HepG2 (cell line): ENCODE results near the gene SAA1. TPM values are rescaled to one million over a fixed set of nuclear protein-coding genes. Genes with fewer than 3 reads are reported as not detected.
A peak's percentile ranks its signal among the peaks of the same experiment; 100 is the strongest.

Source experiments
- ASH2L ChIP-seq: fragments of 300-600, 200-600 bp; sonication (generic); IDR thresholded peaks from 2 replicates; pipeline ENCODE4 v1.7.0; 2017; ENCODE audit warnings: low read depth, mild to moderate bottlenecking, moderate library complexity, mixed read lengths, low read length; ENCODE audit not compliant: insufficient read length
- BRCA1 ChIP-seq: sonication (generic); formaldehyde crosslinking; IDR thresholded peaks from 2 replicates; pipeline ENCODE4 v1.4.0; 2020; ENCODE audit warnings: missing genetic modification reagents
- BRD4 ChIP-seq: sonication (generic); formaldehyde crosslinking; IDR thresholded peaks from 2 replicates; pipeline ENCODE4 v1.4.0; 2020; ENCODE audit warnings: missing genetic modification reagents
- CREM ChIP-seq, 2 experiments: sonication (generic) in 1 of 2; formaldehyde crosslinking in 1 of 2; IDR thresholded peaks; 2 replicates each; pipeline versions ENCODE4 v1.4.0 to v1.6.1; 2016 to 2020; ENCODE audit warnings: antibody characterized with exemption in 1 of 2, mild to moderate bottlenecking in 1 of 2, missing genetic modification reagents in 1 of 2
- FOXK1 ChIP-seq: sonication (generic); formaldehyde crosslinking; IDR thresholded peaks from 2 replicates; pipeline ENCODE4 v1.4.0; 2020; ENCODE audit warnings: low read depth, missing genetic modification reagents, borderline replicate concordance
- FOXO1 ChIP-seq: sonication (generic); formaldehyde crosslinking; IDR thresholded peaks from 2 replicates; pipeline ENCODE4 v1.4.0; 2020; ENCODE audit warnings: missing genetic modification reagents
- FOXP1 ChIP-seq, 2 experiments: fragments of 450-650 bp in 1 of 2; IDR thresholded peaks; 2 replicates each; pipeline ENCODE4 v1.6.1; 2017 to 2018; ENCODE audit warnings: antibody characterized with exemption in 1 of 2
- GATAD2A ChIP-seq: IDR thresholded peaks from 2 replicates; pipeline ENCODE4 v1.6.1; 2016
- HDAC1 ChIP-seq: sonication (generic); formaldehyde crosslinking; IDR thresholded peaks from 2 replicates; pipeline ENCODE4 v1.5.1; 2020; ENCODE audit warnings: mild to moderate bottlenecking, missing genetic modification reagents
- JUN ChIP-seq: sonication (generic); formaldehyde crosslinking; IDR thresholded peaks from 2 replicates; pipeline ENCODE4 v1.4.0; 2020; ENCODE audit warnings: mild to moderate bottlenecking, missing genetic modification reagents
- LCORL ChIP-seq, 2 experiments: fragments of 450-650 bp in 1 of 2; sonication (generic) in 1 of 2; formaldehyde crosslinking in 1 of 2; IDR thresholded peaks; 2 replicates each; pipeline versions ENCODE4 v1.5.0 to v1.6.1; 2017 to 2020; ENCODE audit warnings: antibody characterized with exemption in 1 of 2, missing genetic modification reagents in 1 of 2
- NR2F1 ChIP-seq, 2 experiments: fragments of 450-650 bp in 1 of 2; formaldehyde crosslinking in 1 of 2; IDR thresholded peaks; 2 replicates each; pipeline versions ENCODE4 v1.5.0 to v1.6.1; 2016 to 2020; ENCODE audit warnings: mild to moderate bottlenecking in 1 of 2, missing compliant biosample characterization in 1 of 2, missing genetic modification reagents in 1 of 2, moderate library complexity in 1 of 2
- RARA ChIP-seq: IDR thresholded peaks from 2 replicates; pipeline ENCODE4 v1.6.1; 2016; ENCODE audit warnings: missing genetic modification reagents, missing compliant biosample characterization
- RBFOX2 ChIP-seq: fragments of 200-400 bp; formaldehyde crosslinking; IDR thresholded peaks from 2 replicates; pipeline ENCODE4 v1.6.1; 2017; ENCODE audit warnings: low read depth, mild to moderate bottlenecking, low read length
- SALL1 ChIP-seq: sonication (generic); formaldehyde crosslinking; IDR thresholded peaks from 2 replicates; pipeline ENCODE4 v1.8.0; 2022; ENCODE audit warnings: mild to moderate bottlenecking, missing genetic modification reagents
- SAP130 ChIP-seq: IDR thresholded peaks from 2 replicates; pipeline ENCODE4 v1.6.1; 2016; ENCODE audit warnings: low read depth
- ZSCAN31 ChIP-seq: sonication (generic); formaldehyde crosslinking; IDR thresholded peaks from 2 replicates; pipeline ENCODE4 v1.5.0; 2020; ENCODE audit warnings: low read depth, mild to moderate bottlenecking, missing genetic modification reagents
- polyA plus RNA-seq, 8 experiments: library from polyadenylated mRNA; depleted of rRNA in 3 of 8; stranded (reverse) in 7 of 8; unstranded in 1 of 8; fragments of >200 nt; fragmentation: Illumina TruSeq in 4 of 8; extraction: Trizol in 4 of 8; gene quantifications; 2 replicates each; pipeline versions ENCODE4 v1.2.1 to v1.2.3, GENCODE V29; 2011 to 2016; ENCODE audit warnings: low read depth in 4 of 8, missing spikeins in 1 of 8, mixed read lengths in 1 of 8; ENCODE audit not compliant: insufficient read depth in 1 of 8
- total RNA-seq, 5 experiments: library from RNA; depleted of rRNA; stranded (reverse); fragments of >200 nt; fragmentation: Illumina TruSeq; extraction: Trizol; gene quantifications; 2 replicates each; pipeline ENCODE4 v1.2.3, GENCODE V29; 2016; ENCODE audit warnings: low read depth in 1 of 5
- TF ChIP-seq, protein P1 (sequence below): IDR thresholded peaks from 2 replicates; pipeline ENCODE4 v1.6.1; 2016; ENCODE audit warnings: low read depth, missing genetic modification reagents, missing compliant biosample characterization
- TF ChIP-seq, protein P2 (sequence below): sonication (generic); formaldehyde crosslinking; IDR thresholded peaks from 2 replicates; pipeline ENCODE4 v1.4.0; 2020; ENCODE audit warnings: missing genetic modification reagents
- TF ChIP-seq, protein P3 (sequence below): sonication (generic); formaldehyde crosslinking; IDR thresholded peaks from 2 replicates; pipeline ENCODE4 v1.8.1; 2023; ENCODE audit warnings: missing genetic modification reagents, mild to moderate bottlenecking, borderline replicate concordance
- TF ChIP-seq, protein P4 (sequence below): sonication (generic); formaldehyde crosslinking; IDR thresholded peaks from 2 replicates; pipeline ENCODE4 v1.5.0; 2020; ENCODE audit warnings: missing genetic modification reagents

SAA1 gene
- total and polyA plus RNA-seq, 2 of the 13 experiments (the other 11 are each of a cell fraction or from before 2014, with no cell fraction given), result not detected

DNA sequence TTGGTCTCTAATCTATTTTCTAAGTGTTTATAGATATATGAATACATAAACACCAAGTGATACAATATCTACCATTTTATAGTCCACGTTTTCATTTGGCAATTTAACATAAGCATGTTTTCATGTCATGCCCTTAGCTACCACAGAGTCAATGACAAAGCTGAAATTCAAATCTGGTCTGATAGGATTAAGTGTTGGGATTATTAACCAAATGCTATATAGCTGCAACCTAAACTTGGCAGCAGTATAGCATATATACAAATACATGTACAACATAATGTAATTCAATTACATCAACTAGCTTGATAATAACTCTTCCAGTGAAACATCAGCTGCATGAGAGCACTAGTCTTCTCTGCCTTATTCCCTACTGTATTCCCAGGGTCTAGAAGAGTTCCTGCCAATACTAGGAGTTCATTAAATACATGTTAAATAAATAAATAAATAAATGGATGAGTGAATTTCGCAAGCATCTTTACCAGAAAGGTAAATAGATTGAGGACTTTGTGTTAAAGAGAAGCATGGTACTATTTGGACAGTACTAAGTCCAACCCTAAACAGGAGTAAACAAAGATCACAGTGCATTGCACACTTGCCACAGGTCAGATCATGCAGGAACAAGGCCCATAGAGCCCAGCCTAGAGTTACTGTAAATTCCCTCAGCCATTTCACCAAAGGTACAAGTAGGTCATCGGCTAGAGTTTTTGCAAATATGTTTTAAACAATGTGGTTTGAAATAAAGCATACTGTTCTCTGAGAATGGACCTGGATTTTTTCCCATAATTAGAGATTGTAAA is 42.3 kb upstream of the SAA1 start (continued):
- TF ChIP-seq, protein P1, sequence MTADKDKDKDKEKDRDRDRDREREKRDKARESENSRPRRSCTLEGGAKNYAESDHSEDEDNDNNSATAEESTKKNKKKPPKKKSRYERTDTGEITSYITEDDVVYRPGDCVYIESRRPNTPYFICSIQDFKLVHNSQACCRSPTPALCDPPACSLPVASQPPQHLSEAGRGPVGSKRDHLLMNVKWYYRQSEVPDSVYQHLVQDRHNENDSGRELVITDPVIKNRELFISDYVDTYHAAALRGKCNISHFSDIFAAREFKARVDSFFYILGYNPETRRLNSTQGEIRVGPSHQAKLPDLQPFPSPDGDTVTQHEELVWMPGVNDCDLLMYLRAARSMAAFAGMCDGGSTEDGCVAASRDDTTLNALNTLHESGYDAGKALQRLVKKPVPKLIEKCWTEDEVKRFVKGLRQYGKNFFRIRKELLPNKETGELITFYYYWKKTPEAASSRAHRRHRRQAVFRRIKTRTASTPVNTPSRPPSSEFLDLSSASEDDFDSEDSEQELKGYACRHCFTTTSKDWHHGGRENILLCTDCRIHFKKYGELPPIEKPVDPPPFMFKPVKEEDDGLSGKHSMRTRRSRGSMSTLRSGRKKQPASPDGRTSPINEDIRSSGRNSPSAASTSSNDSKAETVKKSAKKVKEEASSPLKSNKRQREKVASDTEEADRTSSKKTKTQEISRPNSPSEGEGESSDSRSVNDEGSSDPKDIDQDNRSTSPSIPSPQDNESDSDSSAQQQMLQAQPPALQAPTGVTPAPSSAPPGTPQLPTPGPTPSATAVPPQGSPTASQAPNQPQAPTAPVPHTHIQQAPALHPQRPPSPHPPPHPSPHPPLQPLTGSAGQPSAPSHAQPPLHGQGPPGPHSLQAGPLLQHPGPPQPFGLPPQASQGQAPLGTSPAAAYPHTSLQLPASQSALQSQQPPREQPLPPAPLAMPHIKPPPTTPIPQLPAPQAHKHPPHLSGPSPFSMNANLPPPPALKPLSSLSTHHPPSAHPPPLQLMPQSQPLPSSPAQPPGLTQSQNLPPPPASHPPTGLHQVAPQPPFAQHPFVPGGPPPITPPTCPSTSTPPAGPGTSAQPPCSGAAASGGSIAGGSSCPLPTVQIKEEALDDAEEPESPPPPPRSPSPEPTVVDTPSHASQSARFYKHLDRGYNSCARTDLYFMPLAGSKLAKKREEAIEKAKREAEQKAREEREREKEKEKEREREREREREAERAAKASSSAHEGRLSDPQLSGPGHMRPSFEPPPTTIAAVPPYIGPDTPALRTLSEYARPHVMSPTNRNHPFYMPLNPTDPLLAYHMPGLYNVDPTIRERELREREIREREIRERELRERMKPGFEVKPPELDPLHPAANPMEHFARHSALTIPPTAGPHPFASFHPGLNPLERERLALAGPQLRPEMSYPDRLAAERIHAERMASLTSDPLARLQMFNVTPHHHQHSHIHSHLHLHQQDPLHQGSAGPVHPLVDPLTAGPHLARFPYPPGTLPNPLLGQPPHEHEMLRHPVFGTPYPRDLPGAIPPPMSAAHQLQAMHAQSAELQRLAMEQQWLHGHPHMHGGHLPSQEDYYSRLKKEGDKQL (CRISPR knock-in tag), result peak; percentile 67
- TF ChIP-seq SALL1, result peak; percentile 86; the same call in 1 of the 2 replicates
- peak; percentile 71; the same call in 1 of the 2 replicates for TF ChIP-seq BRD4 (CRISPR knock-in tag)
- peak; percentile 37; the same call in 1 of the 2 replicates for TF ChIP-seq RBFOX2
- TF ChIP-seq SAP130 (CRISPR knock-in tag), result peak; percentile 80
- peak; percentile 93 for TF ChIP-seq FOXP1 (IDR thresholded peaks at IDR 0.05)
- peak; percentile 99 for TF ChIP-seq FOXP1 (CRISPR knock-in tag; IDR thresholded peaks at IDR 0.05)
- peak; percentile 97 for TF ChIP-seq LCORL (IDR thresholded peaks at IDR 0.05)
- TF ChIP-seq LCORL (CRISPR knock-in tag; IDR thresholded peaks at IDR 0.05), result peak; percentile 84; the same call in 1 of the 2 replicates
- peak; percentile 96 for TF ChIP-seq ASH2L
- 0 out of 2 replicates have a peak, but pooled peaks have one; percentile 40 for TF ChIP-seq JUN (CRISPR knock-in tag)
- peak in 1 of 2 experiments; percentile 82; a peak in 2 of 4 replicates for TF ChIP-seq NR2F1 (CRISPR knock-in tag; IDR thresholded peaks at IDR 0.05)
- peak; percentile 84 for TF ChIP-seq FOXK1 (CRISPR knock-in tag)
- TF ChIP-seq BRCA1 (CRISPR knock-in tag), result 0 out of 2 replicates have a peak, but pooled peaks have one; percentile 12
- TF ChIP-seq GATAD2A (CRISPR knock-in tag), result peak; percentile 97
- TF ChIP-seq, protein P2, sequence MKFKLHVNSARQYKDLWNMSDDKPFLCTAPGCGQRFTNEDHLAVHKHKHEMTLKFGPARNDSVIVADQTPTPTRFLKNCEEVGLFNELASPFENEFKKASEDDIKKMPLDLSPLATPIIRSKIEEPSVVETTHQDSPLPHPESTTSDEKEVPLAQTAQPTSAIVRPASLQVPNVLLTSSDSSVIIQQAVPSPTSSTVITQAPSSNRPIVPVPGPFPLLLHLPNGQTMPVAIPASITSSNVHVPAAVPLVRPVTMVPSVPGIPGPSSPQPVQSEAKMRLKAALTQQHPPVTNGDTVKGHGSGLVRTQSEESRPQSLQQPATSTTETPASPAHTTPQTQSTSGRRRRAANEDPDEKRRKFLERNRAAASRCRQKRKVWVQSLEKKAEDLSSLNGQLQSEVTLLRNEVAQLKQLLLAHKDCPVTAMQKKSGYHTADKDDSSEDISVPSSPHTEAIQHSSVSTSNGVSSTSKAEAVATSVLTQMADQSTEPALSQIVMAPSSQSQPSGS (CRISPR knock-in tag), result peak; percentile 64; the same call in 1 of the 2 replicates
- peak; percentile 79 for TF ChIP-seq CREM (IDR thresholded peaks at IDR 0.05)
- no peak for TF ChIP-seq CREM (CRISPR knock-in tag; IDR thresholded peaks at IDR 0.05)
- peak; percentile 44; the same call in 1 of the 2 replicates for TF ChIP-seq ZSCAN31 (CRISPR knock-in tag)
- peak; percentile 96 for TF ChIP-seq FOXO1
- TF ChIP-seq RARA (CRISPR knock-in tag), result peak; percentile 86
- TF ChIP-seq HDAC1, result peak; percentile 48; the same call in 1 of the 2 replicates
- TF ChIP-seq, protein P3, sequence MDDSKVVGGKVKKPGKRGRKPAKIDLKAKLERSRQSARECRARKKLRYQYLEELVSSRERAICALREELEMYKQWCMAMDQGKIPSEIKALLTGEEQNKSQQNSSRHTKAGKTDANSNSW (CRISPR knock-in tag), result no peak
- TF ChIP-seq, protein P4, sequence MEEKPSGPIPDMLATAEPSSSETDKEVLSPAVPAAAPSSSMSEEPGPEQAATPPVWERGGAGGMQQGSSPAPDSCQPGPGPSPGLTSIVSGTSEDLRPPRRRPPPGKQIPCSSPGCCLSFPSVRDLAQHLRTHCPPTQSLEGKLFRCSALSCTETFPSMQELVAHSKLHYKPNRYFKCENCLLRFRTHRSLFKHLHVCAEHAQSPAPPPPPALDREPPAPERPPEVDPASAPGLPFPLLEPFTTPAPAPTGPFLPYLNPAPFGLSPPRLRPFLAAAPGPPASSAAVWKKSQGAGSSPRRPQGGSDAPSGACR (CRISPR knock-in tag), result peak; percentile 59; the same call in 1 of the 2 replicates
